HCT116 (cell line): ENCODE results near the gene NSMCE4A. TPM values are rescaled to one million over a fixed set of nuclear protein-coding genes. Genes with fewer than 3 reads are reported as not detected.

ENCODE experiments used
- ATAC-seq: fragments of 200-7000 bp; cut with Tn5 transposase; 2 replicates; pipeline ENCODE4 v1.9.1; 2020; ENCODE audit warnings: mild to moderate bottlenecking, moderate library complexity
- BruUV-seq: library from RNA; stranded (reverse); fragments of 400-500 nt; replicated peaks from 2 replicates; lab custom pipeline; 2021; lab: Mats Ljungman, UMichigan
- CTCF ChIA-PET: fragments of 300-600 bp; sonication (Branson Sonifier 250); formaldehyde crosslinking; loops from one replicate; lab custom pipeline; 2021; ENCODE audit warnings: antibody characterized with exemption; lab: Charles Lee
- POLR2A ChIA-PET: fragments of 300-600, 350-600 bp; sonication (Branson Sonifier 250); formaldehyde crosslinking; loops from one replicate; lab custom pipeline; 2021; ENCODE audit warnings: antibody characterized with exemption; lab: Charles Lee
- RAD21 ChIA-PET, 2 experiments: fragments of 300-600 bp; sonication (Branson Sonifier 250); formaldehyde crosslinking; loops; one replicate each; lab custom pipeline; 2023; ENCODE audit warnings: low total read pairs in 2 of 2; ENCODE audit not compliant: uncharacterized antibody in 2 of 2, unreplicated experiment in 2 of 2, low non-redundant PET in 1 of 2; lab: Charles Lee
- DNase-seq: peaks from one replicate; pipeline ENCODE4 v3.0.0-alpha.2; 2010; ENCODE audit warnings: low read depth, low spot score
- H2AFZ ChIP-seq: fragments of 200-600 bp; shearing (Covaris generic), sonication (generic); 2 replicates; pipeline ENCODE4 v1.6.1; 2017; ENCODE audit warnings: low read depth, mixed run types, mixed read lengths, antibody characterized with exemption, low read length; ENCODE audit not compliant: poor library complexity, severe bottlenecking
- H3K27ac ChIP-seq: 2 replicates; pipeline ENCODE4 v1.5.1; 2012; ENCODE audit warnings: low read depth, low read length
- H3K27me3 ChIP-seq: fragments of 200-600 bp; sonication (generic); 2 replicates; pipeline ENCODE4 v1.6.1; 2016; ENCODE audit warnings: mixed run types, low read length, mixed read lengths; ENCODE audit not compliant: insufficient read depth
- H3K36me3 ChIP-seq, 2 experiments: fragments of 200-500 bp in 1 of 2; fragments of 200-600 bp in 1 of 2; sonication (Bioruptor generic) in 1 of 2; sonication (generic) in 1 of 2; 2 replicates each; pipeline versions ENCODE4 v1.5.1 to v1.6.1; 2014 to 2016; ENCODE audit warnings: low read length in 2 of 2, inconsistent platforms in 1 of 2, mixed read lengths in 1 of 2, mixed run types in 1 of 2; ENCODE audit not compliant: insufficient read depth in 2 of 2, control insufficient read depth in 1 of 2
- H3K4me1 ChIP-seq, 2 experiments: fragments of 200-600 bp in 1 of 2; sonication (generic) in 1 of 2; 2 replicates each; pipeline versions ENCODE4 v1.5.1 to v1.6.1; 2012 to 2017; ENCODE audit warnings: low read length in 2 of 2, inconsistent platforms in 1 of 2, mild to moderate bottlenecking in 1 of 2, mixed read lengths in 1 of 2, mixed run types in 1 of 2, moderate library complexity in 1 of 2; ENCODE audit not compliant: insufficient read depth in 2 of 2, control insufficient read depth in 1 of 2
- H3K4me2 ChIP-seq: fragments of 200-600 bp; sonication (generic); 2 replicates; pipeline ENCODE4 v1.6.1; 2017; ENCODE audit warnings: mixed run types, low read length, mixed read lengths
- H3K4me3 ChIP-seq, 2 experiments: fragments of 200-600 bp in 1 of 2; sonication (generic) in 1 of 2; replicated peaks in 1 of 2; 2 replicates each; pipeline ENCODE4 v1.5.1; 2011 to 2016; ENCODE audit warnings: low read length in 2 of 2, control low read depth in 1 of 2, low read depth in 1 of 2, mild to moderate bottlenecking in 1 of 2, mixed read lengths in 1 of 2, mixed run types in 1 of 2
- H3K79me2 ChIP-seq: fragments of 200-600 bp; sonication (generic); 2 replicates; pipeline ENCODE4 v1.6.1; 2017; ENCODE audit warnings: mild to moderate bottlenecking, mixed run types, low read length, moderate library complexity, mixed read lengths; ENCODE audit not compliant: insufficient read depth
- H3K9ac ChIP-seq: fragments of 200-600 bp; sonication (generic); 2 replicates; pipeline ENCODE4 v1.6.1; 2016; ENCODE audit warnings: low read length, mixed read lengths
- H3K9me2 ChIP-seq: fragments of 200-600 bp; sonication (generic), shearing (Covaris generic); 2 replicates; pipeline ENCODE4 v1.6.1; 2017; ENCODE audit warnings: mixed run types, mild to moderate bottlenecking, moderate library complexity; ENCODE audit not compliant: insufficient read depth
- H3K9me3 ChIP-seq, 2 experiments: fragments of 200-500 bp in 1 of 2; fragments of 200-600 bp in 1 of 2; sonication (Bioruptor generic) in 1 of 2; sonication (generic) in 1 of 2; 2 replicates each; pipeline ENCODE4 v1.6.1; 2014 to 2017; ENCODE audit warnings: low read length in 2 of 2, mixed read lengths in 2 of 2, inconsistent platforms in 1 of 2, low read depth in 1 of 2, mild to moderate bottlenecking in 1 of 2, mixed run types in 1 of 2, moderate library complexity in 1 of 2; ENCODE audit not compliant: control insufficient read depth in 1 of 2, insufficient read depth in 1 of 2
- H4K20me1 ChIP-seq: fragments of 200-600 bp; sonication (generic), shearing (Covaris generic); 2 replicates; pipeline ENCODE4 v1.6.1; 2017; ENCODE audit warnings: mixed run types, mild to moderate bottlenecking, moderate library complexity; ENCODE audit not compliant: insufficient read depth
- CBX3 ChIP-seq: IDR thresholded peaks from 2 replicates; pipeline ENCODE4 v1.6.1; 2012; ENCODE audit warnings: low read depth
- CEBPB ChIP-seq: IDR thresholded peaks from 2 replicates; pipeline ENCODE4 v1.6.1; 2012; ENCODE audit warnings: low read depth
- EGR1 ChIP-seq: IDR thresholded peaks from 2 replicates; pipeline ENCODE4 v1.6.1; 2012; ENCODE audit warnings: low read depth
- ELF1 ChIP-seq: IDR thresholded peaks from 2 replicates; pipeline ENCODE4 v1.6.1; 2012; ENCODE audit warnings: low read depth, borderline replicate concordance
- EZH2phosphoT487 ChIP-seq: fragments of 200-600 bp; IDR thresholded peaks from 2 replicates; pipeline ENCODE4 v1.6.1; 2018; ENCODE audit warnings: antibody characterized with exemption, borderline replicate concordance
- FOSL1 ChIP-seq: IDR thresholded peaks from 2 replicates; pipeline ENCODE4 v1.6.1; 2012; ENCODE audit warnings: low read depth
- POLR2AphosphoS5 ChIP-seq: IDR thresholded peaks from 2 replicates; pipeline ENCODE4 v1.6.1; 2011; ENCODE audit warnings: mild to moderate bottlenecking, low read depth, low read length, moderate library complexity
- RAD21 ChIP-seq: IDR thresholded peaks from 2 replicates; pipeline ENCODE4 v1.6.1; 2012; ENCODE audit warnings: low read depth, mild to moderate bottlenecking
- SP1 ChIP-seq: IDR thresholded peaks from 2 replicates; pipeline ENCODE4 v1.6.1; 2012; ENCODE audit warnings: low read depth
- SRF ChIP-seq: IDR thresholded peaks from 2 replicates; pipeline ENCODE4 v1.6.1; 2012; ENCODE audit warnings: low read depth
- TCF7L2 ChIP-seq: IDR thresholded peaks from 2 replicates; pipeline ENCODE4 v1.7.0; 2011; ENCODE audit warnings: borderline replicate concordance, inconsistent platforms; ENCODE audit not compliant: insufficient read depth, insufficient read length; ENCODE audit errors: extremely low read depth
- YY1 ChIP-seq: IDR thresholded peaks from 2 replicates; pipeline ENCODE4 v1.6.1; 2011; ENCODE audit warnings: low read length, low read depth, moderate library complexity, mild to moderate bottlenecking; ENCODE audit not compliant: insufficient replicate concordance; ENCODE audit errors: extremely low read depth
- ZFX ChIP-seq: fragments of 450-650 bp; IDR thresholded peaks from 2 replicates; pipeline ENCODE4 v1.6.1; 2017
- ZNF274 ChIP-seq: fragments of 200-500 bp; sonication (Bioruptor generic); IDR thresholded peaks from 2 replicates; pipeline ENCODE4 v1.6.1; 2014; ENCODE audit warnings: mild to moderate bottlenecking, low read depth, low read length, inconsistent platforms
- intact Hi-C: fragments of 100-400 bp; cut with micrococcal nuclease; formaldehyde crosslinking; loops from 2 replicates; pipeline ENCODE4 v1.10.0; 2022
- total RNA-seq: library from RNA; stranded (reverse); gene quantifications from one replicate; pipeline ENCODE4 v1.2.1, GENCODE V29; 2021; ENCODE audit not compliant: unreplicated experiment
- TF ChIP-seq, protein P1 (sequence below): IDR thresholded peaks from 2 replicates; pipeline ENCODE4 v1.6.1; 2011; ENCODE audit warnings: mild to moderate bottlenecking, low read length, moderate library complexity; ENCODE audit not compliant: insufficient replicate concordance; ENCODE audit errors: extremely low read depth
- TF ChIP-seq, protein P2 (sequence below): IDR thresholded peaks from 2 replicates; pipeline ENCODE4 v1.6.1; 2012
- TF ChIP-seq, protein P3 (sequence below): IDR thresholded peaks from 2 replicates; pipeline ENCODE4 v1.6.1; 2012

Gene NSMCE4A
- total RNA-seq, 1 experiment from 2014 or later, result 70.6 TPM

DNA sequence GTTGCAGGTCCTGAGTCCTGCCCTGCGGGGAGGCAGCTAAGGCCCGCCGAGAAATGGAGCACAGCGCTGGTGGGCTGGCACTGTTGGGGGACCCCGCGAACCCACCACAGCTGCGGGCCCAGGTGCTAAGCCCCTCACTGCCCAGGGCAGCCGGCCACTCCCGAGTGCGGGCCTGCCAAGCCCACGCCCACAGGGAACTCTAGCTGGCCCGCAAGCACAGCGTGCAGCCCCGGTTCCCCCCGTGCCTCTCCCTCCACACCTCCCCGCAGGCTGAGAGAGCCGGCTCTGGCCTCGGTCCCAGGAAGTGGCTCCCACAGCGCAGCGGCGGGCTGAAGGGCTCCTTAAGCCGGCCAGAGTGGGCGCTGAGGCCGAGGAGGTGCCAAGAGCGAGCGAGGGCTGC, 3.5 kb upstream of the NSMCE4A start:
- no peak overlapping the region for H3K4me2 ChIP-seq
- RAD21 ChIA-PET, result no interaction called here
- H3K9me2 ChIP-seq, result no peaks in the 10 kb centered on the region
- H3K36me3 ChIP-seq, result no peaks in the 10 kb centered on the region
- no peak for ATAC-seq
- intact Hi-C loops, result no loop called here
- no peak overlapping the region for H3K27ac ChIP-seq
- BruUV-seq, result no TSS peak
- H2AFZ ChIP-seq, result no peak overlapping the region
- H3K9ac ChIP-seq, result no peak overlapping the region
- POLR2A ChIA-PET, result no interaction called here
- no peak for DNase-seq
- no peak for TF ChIP-seq CBX3
- H3K27me3 ChIP-seq, result no peaks in the 10 kb centered on the region
- no peaks in the 10 kb centered on the region for H4K20me1 ChIP-seq
- H3K79me2 ChIP-seq, result peaks cover 10% of the 10 kb centered on the region
- H3K4me3 ChIP-seq, result no peak overlapping the region
- peaks cover 4 to 9% of the 10 kb centered on the region in 2 experiments; a peak in 3 of 4 replicates for H3K4me1 ChIP-seq
- H3K9me3 ChIP-seq, result peaks cover 14 to 21% of the 10 kb centered on the region in 2 experiments; a peak in 3 of 4 replicates
- CTCF ChIA-PET, result no interaction called here

DNA sequence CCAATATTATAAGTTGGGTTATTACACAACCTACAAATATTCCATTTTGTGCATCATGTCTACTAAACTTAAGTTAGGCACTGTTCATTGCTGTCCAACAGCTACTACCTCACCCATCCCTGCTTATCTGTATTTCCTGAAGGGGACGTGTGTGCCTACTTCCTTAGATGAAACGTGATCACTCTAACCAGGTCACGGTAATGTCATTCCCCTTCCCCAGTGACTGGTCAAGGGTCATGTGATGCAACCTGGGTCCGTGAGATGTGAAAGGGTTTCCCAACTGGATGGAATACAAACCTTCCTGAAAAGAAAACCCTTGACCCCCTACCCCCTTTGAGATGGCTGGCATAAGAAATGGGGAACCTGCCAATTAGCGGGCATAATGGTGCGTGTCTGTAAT, 1.6 kb upstream of the NSMCE4A start:
- RAD21 ChIA-PET, result no interaction called here
- Histone ChIP-seq H4K20me1 (no peaks in the 10 kb centered on the region), H3K27ac (no peak overlapping the region), H3K36me3 (peaks cover 0 to 2% of the 10 kb centered on the region in 2 experiments; a peak in 1 of 4 replicates), H3K27me3 (no peaks in the 10 kb centered on the region), H3K9ac (no peak overlapping the region), H3K4me2 (no peak overlapping the region)
- CTCF ChIA-PET, result no interaction called here
- BruUV-seq, result no TSS peak
- TF ChIP-seq YY1, result no peak
- TF ChIP-seq, protein P1, sequence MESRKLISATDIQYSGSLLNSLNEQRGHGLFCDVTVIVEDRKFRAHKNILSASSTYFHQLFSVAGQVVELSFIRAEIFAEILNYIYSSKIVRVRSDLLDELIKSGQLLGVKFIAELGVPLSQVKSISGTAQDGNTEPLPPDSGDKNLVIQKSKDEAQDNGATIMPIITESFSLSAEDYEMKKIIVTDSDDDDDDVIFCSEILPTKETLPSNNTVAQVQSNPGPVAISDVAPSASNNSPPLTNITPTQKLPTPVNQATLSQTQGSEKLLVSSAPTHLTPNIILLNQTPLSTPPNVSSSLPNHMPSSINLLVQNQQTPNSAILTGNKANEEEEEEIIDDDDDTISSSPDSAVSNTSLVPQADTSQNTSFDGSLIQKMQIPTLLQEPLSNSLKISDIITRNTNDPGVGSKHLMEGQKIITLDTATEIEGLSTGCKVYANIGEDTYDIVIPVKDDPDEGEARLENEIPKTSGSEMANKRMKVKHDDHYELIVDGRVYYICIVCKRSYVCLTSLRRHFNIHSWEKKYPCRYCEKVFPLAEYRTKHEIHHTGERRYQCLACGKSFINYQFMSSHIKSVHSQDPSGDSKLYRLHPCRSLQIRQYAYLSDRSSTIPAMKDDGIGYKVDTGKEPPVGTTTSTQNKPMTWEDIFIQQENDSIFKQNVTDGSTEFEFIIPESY, result no peak
- TF ChIP-seq EGR1, result no peak
- TF ChIP-seq ELF1, result no peak
- no peak for TF ChIP-seq ZFX
- no peak for TF ChIP-seq RAD21
- no peak for TF ChIP-seq EZH2phosphoT487
- TF ChIP-seq POLR2AphosphoS5, result no peak
- no peak for TF ChIP-seq CBX3
- TF ChIP-seq, protein P2, sequence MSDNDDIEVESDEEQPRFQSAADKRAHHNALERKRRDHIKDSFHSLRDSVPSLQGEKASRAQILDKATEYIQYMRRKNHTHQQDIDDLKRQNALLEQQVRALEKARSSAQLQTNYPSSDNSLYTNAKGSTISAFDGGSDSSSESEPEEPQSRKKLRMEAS, result no peak
- no peak for TF ChIP-seq SRF
- TF ChIP-seq, protein P3, sequence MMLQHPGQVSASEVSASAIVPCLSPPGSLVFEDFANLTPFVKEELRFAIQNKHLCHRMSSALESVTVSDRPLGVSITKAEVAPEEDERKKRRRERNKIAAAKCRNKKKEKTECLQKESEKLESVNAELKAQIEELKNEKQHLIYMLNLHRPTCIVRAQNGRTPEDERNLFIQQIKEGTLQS, result no peak
- no peak for TF ChIP-seq ZNF274
- no peak for TF ChIP-seq TCF7L2
- no peak for TF ChIP-seq CEBPB
- TF ChIP-seq FOSL1, result no peak
- TF ChIP-seq SP1, result no peak
- TF ChIP-seq, all 23 proteins: peak for 0
- ATAC-seq, result no peak
- DNase-seq, result no peak
- H3K79me2 ChIP-seq, result peaks cover 26% of the 10 kb centered on the region
- peaks cover 14 to 21% of the 10 kb centered on the region in 2 experiments; a peak in 3 of 4 replicates for H3K9me3 ChIP-seq
- H3K4me3 ChIP-seq, result no peak overlapping the region
- POLR2A ChIA-PET, result no interaction called here
- no peaks in the 10 kb centered on the region for H3K9me2 ChIP-seq
- H2AFZ ChIP-seq, result no peak overlapping the region
- intact Hi-C loops, result no loop called here
- peaks cover 7 to 13% of the 10 kb centered on the region in 2 experiments; a peak in 3 of 4 replicates for H3K4me1 ChIP-seq
